ENCODE results near the gene PARD3B. TPM values are rescaled to one million over a fixed set of nuclear protein-coding genes. Genes with fewer than 3 reads are reported as not detected.
"Not testable (repeated sequence)": the region's sequence is repeated elsewhere in the genome, so short reads cannot be mapped to it uniquely, and the experiment has no call there.

The PARD3B gene
- total and polyA plus RNA-seq, 7 donors, result 3.2 to 64.0 (median 42.5) TPM

DNA sequence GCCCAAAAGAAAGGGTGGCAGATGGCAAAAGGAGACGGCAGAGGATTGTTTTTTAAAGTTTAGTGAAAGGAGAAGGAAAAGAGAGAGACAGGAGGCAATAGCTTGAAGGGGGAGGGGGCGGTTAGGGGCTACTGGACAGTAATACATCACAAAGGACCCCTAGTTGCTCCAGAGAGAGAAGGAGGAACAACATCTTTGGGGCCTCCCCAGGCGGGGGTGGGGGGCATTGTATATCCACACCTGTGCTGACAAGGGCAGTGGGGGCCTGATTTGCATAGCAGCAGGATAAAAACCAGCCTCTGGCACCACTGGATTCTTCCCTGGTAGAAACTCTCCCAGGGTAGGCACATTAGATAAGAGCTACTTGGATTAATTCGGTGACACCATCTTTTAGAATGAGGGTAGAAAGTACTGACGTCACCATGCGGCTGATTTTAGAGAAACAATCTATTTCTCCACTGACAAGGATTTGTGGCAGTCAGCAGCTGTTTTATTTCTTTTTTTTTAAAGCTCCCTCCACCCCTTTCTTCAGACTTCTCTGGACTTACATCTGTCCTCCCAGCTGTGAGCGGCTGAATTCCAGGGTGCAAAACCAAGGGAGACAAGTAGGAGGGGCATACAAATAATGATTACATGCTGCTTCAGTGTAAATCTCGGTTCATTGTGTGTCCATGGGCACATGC lies 937.3 kb downstream of the PARD3B start:
- Histone ChIP-seq H3K9me3 (no peaks in the 10 kb centered on the region), H3K27me3 (no peaks in the 10 kb centered on the region), H3K4me3 (no peak overlapping the region), H3K4me1 (peaks cover 0 to 10% (median 2%) of the 10 kb centered on the region in 4 donors), H3K36me3 (no peaks in the 10 kb centered on the region), H3K27ac (no peak overlapping the region)
- DNase-seq, result no peak
- TF ChIP-seq POLR2A (IDR thresholded peaks at IDR 0.05), result no peak
- 82 to 91% methylated on average over 8 of the region's 8 CpGs for WGBS, 2 donors
- intact Hi-C loops (cut with DNase I), result no loop called here

DNA sequence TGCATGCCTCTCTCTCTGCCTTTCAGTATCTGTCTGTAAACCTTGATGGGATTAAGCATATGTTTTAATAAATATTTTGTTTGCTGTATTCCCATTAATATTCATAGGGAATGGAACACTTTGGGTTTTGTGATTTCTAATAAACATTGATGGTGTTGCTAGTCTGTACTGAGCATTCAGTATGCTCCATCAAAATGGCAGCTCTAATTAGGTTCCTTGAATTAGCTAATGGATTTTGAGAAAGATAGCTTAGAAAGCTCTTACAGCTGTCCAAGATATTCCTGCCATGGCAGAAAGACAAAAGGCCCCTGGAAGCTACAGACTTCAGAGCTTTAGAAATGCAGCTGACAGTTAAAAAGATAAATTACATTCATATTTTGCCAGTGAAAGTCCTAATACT lies 937.8 kb downstream of the PARD3B start:
- Histone ChIP-seq H3K27me3 (no peaks in the 10 kb centered on the region), H3K36me3 (no peaks in the 10 kb centered on the region), H3K27ac (no peak overlapping the region), H3K4me3 (no peak overlapping the region), H3K9me3 (no peaks in the 10 kb centered on the region), H3K4me1 (peaks cover 0 to 5% (median 0%) of the 10 kb centered on the region in 4 donors)
- intact Hi-C loops (cut with DNase I), result no loop called here
- DNase-seq, result no peak
- TF ChIP-seq POLR2A (IDR thresholded peaks at IDR 0.05), result no peak
- TF ChIP-seq POLR2AphosphoS5 (IDR thresholded peaks at IDR 0.05), result no peak
- TF ChIP-seq EP300 (IDR thresholded peaks at IDR 0.05), result no peak

DNA sequence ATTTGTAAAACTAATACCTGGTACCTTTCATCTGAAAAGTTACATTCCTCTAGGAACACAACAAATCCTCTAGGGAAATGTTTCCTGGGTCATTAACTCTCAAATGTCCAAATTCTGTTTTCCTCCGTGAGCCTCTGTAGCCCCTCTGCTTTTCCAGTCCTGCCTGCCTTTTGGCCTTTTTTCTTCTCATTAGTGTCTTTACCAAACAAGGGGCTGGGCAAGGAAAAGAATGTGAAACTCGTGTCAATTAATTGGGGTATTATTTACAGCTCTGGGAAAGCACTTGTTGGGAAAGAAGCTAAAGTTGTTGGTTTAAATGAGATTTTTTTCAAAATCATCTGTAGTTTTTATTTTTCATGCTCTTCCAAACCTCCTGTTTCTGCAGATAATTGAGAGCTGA lies 938.9 kb downstream of the PARD3B start:
- Histone ChIP-seq H3K4me1 (peaks cover 0 to 4% (median 0%) of the 10 kb centered on the region in 4 donors), H3K27me3 (no peaks in the 10 kb centered on the region), H3K9me3 (no peaks in the 10 kb centered on the region), H3K27ac (no peak overlapping the region), H3K36me3 (no peaks in the 10 kb centered on the region), H3K4me3 (no peak overlapping the region)
- WGBS, 2 donors, result 71 to 83% methylated on average over 2 of the region's 2 CpGs
- intact Hi-C loops (cut with DNase I), result no loop called here
- no peak for DNase-seq
- TF ChIP-seq, protein P1, sequence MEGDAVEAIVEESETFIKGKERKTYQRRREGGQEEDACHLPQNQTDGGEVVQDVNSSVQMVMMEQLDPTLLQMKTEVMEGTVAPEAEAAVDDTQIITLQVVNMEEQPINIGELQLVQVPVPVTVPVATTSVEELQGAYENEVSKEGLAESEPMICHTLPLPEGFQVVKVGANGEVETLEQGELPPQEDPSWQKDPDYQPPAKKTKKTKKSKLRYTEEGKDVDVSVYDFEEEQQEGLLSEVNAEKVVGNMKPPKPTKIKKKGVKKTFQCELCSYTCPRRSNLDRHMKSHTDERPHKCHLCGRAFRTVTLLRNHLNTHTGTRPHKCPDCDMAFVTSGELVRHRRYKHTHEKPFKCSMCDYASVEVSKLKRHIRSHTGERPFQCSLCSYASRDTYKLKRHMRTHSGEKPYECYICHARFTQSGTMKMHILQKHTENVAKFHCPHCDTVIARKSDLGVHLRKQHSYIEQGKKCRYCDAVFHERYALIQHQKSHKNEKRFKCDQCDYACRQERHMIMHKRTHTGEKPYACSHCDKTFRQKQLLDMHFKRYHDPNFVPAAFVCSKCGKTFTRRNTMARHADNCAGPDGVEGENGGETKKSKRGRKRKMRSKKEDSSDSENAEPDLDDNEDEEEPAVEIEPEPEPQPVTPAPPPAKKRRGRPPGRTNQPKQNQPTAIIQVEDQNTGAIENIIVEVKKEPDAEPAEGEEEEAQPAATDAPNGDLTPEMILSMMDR (IDR thresholded peaks at IDR 0.05), result no peak
- TF ChIP-seq POLR2A (IDR thresholded peaks at IDR 0.05) (no peak), POLR2AphosphoS5 (IDR thresholded peaks at IDR 0.05) (no peak), EP300 (IDR thresholded peaks at IDR 0.05) (no peak)

DNA sequence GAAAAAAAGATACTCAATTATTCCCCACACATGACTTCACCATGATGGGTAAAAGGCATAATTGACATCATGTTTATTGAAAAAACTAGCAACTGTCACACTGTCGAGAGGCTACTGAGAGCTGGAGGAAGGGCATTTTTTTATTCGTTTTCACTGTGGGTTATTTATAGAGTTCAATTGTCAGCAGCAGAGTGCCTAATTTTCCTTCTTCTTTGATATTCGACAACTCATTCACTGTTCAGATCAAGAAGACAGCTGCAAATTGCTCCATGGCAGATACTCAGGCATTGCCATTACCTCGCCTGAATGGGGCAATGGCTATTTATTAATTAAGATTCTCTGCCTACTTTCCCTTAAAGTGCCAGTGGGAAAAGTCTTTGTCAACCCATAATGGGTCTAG lies 939.5 kb downstream of the PARD3B start:
- no peaks in the 10 kb centered on the region for H3K27me3 ChIP-seq
- no peaks in the 10 kb centered on the region for H3K36me3 ChIP-seq
- intact Hi-C loops (cut with DNase I), result no loop called here
- 79 to 90% methylated on average over 4 of the region's 4 CpGs for WGBS, 2 donors
- H3K4me3 ChIP-seq, result no peak overlapping the region
- TF ChIP-seq EP300 (IDR thresholded peaks at IDR 0.05), result no peak
- TF ChIP-seq, protein P1 (IDR thresholded peaks at IDR 0.05), result no peak
- TF ChIP-seq POLR2A (IDR thresholded peaks at IDR 0.05), result no peak
- TF ChIP-seq POLR2AphosphoS5 (IDR thresholded peaks at IDR 0.05), result no peak
- H3K4me1 ChIP-seq, result peaks cover 0 to 4% (median 0%) of the 10 kb centered on the region in 4 donors
- H3K9me3 ChIP-seq, result no peaks in the 10 kb centered on the region
- no peak overlapping the region for H3K27ac ChIP-seq
- DNase-seq, result no peak

DNA sequence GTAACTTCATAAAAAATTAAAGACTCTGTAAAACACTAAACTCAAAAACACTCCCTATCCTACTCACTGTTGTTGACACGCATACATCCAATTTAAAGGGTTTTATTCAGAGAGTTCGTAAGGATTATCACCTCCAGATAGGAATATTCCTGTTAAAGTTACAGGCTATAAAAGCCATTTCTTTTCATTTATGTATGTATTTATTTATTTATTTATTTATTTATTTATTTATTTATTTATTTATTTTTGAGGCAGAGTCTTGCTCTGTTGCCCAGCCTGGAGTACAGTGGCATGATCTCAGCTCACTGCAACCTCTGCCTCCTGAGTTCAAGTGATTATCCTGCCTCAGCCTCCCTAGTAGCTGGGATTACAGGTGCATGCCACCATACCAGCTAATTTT lies 948.3 kb downstream of the PARD3B start:
- H3K4me3 ChIP-seq; H3K9me3 ChIP-seq; H3K4me1 ChIP-seq; H3K27ac ChIP-seq; H3K27me3 ChIP-seq; H3K36me3 ChIP-seq; DNase-seq; intact Hi-C loops (cut with DNase I): not testable (repeated sequence)
- WGBS, 2 donors, result 95 to 98% methylated on average over 2 of the region's 2 CpGs

DNA sequence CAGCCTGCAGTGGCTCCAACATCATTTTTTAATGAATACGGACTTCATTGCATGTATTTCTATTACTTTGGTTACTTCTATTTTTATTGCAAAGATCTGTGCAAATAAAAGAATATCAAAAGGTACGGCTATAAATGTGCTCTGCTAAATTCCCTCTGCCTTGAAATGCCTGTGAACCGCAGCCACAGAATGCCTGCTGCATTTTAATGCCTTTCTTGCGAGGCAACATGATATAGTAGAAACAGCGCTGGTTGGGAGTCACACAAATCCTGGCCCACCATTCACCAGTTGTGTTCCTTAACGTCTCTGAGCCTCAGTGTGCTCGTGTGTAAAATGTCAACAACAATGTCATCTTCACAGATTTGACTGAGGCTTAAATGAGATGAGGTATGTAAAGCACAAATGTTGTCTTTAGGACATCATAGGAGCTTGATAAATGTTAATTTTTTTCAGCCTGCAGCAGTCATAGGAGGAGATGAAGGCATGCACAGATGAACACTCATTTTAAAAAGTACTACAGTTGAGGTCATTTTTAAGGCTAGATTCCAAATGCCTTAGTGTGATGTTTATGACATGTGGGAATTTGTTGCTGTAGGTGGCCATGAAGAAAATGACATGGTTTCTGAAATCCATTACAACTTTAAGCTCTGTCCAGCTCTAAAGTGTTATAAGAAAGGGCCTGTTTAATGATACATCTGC lies 949.4 kb downstream of the PARD3B start:
- H3K27ac ChIP-seq, result no peak overlapping the region
- intact Hi-C loops (cut with DNase I), result no loop called here
- 84 to 88% methylated on average over 7 of the region's 7 CpGs for WGBS, 2 donors
- no peak for DNase-seq
- peaks cover 0 to 6% (median 0%) of the 10 kb centered on the region in 4 donors for H3K4me1 ChIP-seq
- TF ChIP-seq POLR2A (IDR thresholded peaks at IDR 0.05), result no peak
- TF ChIP-seq POLR2AphosphoS5 (IDR thresholded peaks at IDR 0.05), result no peak
- TF ChIP-seq EP300 (IDR thresholded peaks at IDR 0.05), result no peak
- TF ChIP-seq, protein P1 (IDR thresholded peaks at IDR 0.05), result no peak
- no peak overlapping the region for H3K4me3 ChIP-seq
- H3K36me3 ChIP-seq, result peaks cover 0 to under 1% (median 0%) of the 10 kb centered on the region in 4 donors
- H3K9me3 ChIP-seq, result no peaks in the 10 kb centered on the region
- no peaks in the 10 kb centered on the region for H3K27me3 ChIP-seq

Measured in sigmoid colon (tissue), 7 donors.